ENCODE measurements around the gene TGFBRAP1.

TGFBRAP1 gene, protein sequence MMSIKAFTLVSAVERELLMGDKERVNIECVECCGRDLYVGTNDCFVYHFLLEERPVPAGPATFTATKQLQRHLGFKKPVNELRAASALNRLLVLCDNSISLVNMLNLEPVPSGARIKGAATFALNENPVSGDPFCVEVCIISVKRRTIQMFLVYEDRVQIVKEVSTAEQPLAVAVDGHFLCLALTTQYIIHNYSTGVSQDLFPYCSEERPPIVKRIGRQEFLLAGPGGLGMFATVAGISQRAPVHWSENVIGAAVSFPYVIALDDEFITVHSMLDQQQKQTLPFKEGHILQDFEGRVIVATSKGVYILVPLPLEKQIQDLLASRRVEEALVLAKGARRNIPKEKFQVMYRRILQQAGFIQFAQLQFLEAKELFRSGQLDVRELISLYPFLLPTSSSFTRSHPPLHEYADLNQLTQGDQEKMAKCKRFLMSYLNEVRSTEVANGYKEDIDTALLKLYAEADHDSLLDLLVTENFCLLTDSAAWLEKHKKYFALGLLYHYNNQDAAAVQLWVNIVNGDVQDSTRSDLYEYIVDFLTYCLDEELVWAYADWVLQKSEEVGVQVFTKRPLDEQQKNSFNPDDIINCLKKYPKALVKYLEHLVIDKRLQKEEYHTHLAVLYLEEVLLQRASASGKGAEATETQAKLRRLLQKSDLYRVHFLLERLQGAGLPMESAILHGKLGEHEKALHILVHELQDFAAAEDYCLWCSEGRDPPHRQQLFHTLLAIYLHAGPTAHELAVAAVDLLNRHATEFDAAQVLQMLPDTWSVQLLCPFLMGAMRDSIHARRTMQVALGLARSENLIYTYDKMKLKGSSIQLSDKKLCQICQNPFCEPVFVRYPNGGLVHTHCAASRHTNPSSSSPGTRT

DNA sequence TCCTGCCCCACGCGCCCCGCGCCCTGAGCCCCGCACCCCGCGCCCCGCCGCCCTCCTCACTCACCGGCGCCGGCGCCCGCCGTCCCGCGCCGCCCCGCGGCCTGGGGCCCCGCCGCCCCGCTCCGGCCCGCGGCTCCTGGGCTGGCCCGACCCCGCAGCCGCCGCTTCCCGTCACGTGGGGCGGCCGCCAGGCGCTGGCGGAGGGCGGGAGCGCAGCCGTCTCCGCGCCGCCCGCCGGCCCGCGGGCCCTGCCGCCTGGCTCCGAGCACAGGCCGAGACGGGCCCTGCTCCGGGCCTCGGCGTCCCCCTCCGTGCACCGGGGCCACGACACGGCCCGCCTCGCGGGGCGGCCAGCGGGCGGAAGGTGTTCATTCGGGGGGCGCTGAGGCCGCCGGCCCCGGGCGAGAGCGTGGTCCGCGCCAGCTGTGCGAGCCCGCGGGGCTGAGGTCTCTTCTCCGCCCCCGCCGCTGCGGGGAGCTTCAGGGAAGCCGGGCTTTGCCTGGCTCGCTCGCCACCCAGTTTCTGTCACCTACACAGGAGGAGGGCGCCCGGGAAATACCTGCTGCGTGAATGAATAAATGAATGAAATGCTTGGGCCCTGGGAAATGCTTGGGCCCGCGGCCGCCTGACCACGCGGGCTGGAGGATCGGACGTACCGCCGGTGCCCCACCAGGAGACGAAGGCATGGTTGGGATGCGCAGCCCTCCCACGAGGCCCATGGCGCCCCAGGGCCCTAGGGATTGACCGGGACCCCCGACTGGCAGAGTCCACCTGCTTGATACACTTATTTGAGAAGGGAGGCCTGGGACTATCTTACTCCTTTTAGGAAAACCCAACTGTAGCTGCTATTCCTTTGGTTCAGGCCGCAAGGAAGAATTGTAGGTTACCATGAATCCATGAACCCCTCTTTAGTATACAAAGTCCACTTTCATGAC, at the start of gene TGFBRAP1:
Gene TGFBRAP1 (minus strand): TSS at position 175 of the 935 bp plus-strand sequence. CDS start 21,434 bp downstream, outside the sequence.
- DNase-seq, result peak; percentile 79

DNA sequence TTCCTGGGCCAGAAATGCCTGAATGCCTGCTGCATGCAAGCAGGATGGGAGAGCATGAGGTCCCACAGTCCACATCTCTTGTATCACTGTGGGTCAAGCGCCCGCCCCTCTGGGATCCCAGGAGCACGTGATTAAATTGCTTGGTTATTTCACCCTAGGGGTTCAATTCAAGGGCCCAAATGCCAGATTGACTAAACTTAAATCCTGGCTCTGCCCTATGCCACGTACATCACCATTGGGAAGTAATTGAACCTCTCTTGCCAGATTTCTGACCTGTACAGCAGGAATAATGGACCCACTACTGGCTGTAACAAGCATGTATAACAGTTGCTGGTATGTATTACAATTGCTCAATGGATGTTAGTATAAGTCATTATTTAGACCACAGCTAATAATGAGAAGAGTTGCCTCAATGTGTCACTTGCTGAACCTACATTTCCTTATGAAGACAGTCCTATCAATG, 49.4 kb upstream of the TGFBRAP1 start:
- no peak for DNase-seq

DNA sequence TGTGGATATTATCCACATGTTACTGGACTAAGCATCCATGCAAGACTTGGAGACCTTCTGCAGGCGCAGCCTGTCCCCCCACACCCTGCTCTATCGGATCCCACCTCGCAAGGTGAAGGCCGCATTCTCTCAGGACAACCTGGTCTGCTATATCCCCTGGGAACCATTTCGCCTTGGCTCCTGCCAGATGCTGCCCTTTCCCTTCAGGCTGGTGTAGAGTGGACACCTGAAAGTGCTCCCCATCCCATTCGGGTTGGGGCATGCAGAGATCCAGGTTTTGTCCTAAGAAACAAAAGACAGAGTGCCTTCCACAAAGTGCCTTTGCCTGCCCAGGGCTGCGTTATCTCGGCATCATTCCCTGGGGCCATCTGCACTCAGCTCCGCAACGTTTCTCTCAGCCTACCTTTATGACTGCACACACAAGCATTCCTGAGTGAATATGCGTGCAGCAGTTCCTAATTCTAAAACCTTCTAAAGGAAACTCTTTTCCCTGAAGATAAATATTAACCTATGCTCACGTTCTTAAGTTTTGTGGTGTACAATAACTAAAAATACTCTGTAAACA, 48.8 kb upstream of the TGFBRAP1 start:
- DNase-seq, result no peak

DNA sequence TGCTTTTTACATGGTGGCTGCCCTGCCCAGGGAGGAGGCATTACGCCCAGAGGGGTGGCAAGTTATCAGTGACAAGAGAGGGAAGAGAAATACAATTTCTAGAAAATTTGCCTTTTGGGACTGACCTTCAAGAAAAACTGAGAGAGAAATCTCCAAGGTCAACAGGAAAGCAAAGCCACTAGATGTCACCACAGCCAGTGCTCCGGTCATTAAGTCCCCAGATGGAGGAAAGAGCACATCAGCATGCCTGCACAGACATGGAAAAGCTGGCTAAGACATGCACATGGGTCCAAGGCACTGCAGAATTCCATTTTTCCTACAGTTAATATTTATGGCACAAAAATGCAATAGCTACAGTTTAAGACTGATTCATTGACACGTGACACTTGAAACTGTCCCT, 48.3 kb upstream of the TGFBRAP1 start:
- peak; percentile 17 for DNase-seq

DNA sequence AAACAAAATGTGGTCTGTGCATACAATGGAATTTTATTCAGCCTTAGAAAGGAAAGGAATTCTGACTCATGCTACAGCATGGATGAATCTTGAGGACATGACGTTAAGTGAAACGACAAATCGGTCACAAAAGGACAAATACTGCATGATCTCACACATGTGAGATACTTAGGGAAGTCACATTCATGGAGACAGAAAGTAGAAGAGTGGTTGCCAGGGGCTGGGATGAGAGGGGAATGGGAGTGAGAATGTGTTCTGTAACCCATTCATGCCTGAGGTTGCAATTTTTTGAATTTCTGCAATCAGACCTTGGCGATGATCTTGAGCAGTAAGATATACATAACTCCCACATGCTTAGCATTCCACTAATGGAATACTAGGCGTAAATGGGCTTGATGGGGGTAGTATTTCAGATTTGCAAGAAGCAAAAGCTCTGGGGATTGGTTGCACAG, 47.3 kb upstream of the TGFBRAP1 start:
- DNase-seq, result no peak

DNA sequence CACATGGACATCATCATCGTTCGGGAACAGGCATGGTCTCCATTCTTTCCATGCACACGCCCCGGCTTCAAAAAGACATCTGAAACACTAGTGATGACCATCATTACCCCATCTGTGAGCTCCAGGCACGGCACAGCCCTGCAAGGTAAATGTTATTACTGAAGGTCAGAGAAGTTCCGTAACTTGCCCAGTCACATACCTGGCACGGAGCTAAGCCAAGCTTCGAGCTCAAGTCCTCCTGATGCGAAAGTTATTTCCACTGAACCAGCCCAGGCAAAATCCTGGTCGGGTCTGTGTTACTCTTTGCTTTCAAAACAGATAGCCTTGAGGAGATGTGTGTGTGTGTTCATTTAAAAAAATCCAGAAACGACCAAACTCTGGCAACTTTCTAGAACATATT, 46.5 kb upstream of the TGFBRAP1 start:
- no peak for DNase-seq

DNA sequence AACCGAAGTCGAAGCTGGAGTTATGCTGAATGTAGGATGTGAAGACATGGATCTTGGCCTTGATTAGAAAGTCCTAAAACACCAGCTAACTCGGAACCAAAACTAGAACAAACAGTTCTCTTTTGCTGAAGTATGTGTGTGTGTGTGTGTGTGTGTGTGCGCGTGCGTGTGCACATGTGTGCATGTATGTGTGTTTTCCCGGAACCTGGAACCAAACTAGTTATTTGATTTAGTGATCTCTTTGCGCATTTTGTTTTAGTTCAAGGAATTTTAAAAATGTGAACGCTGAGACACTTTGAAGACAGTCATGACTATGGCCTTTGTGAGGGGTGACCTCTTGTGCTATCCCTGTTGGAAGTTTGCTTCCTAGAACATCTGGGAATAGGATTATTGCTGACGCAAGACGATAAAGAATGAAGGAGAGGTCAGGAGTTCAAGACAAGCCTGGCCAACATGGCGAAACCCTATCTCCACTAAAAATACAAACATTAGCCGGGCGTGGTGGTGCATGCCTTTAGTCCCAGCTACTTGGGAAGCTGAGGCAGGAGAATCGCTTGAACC, 45.5 kb upstream of the TGFBRAP1 start:
- no peak for DNase-seq

DNA sequence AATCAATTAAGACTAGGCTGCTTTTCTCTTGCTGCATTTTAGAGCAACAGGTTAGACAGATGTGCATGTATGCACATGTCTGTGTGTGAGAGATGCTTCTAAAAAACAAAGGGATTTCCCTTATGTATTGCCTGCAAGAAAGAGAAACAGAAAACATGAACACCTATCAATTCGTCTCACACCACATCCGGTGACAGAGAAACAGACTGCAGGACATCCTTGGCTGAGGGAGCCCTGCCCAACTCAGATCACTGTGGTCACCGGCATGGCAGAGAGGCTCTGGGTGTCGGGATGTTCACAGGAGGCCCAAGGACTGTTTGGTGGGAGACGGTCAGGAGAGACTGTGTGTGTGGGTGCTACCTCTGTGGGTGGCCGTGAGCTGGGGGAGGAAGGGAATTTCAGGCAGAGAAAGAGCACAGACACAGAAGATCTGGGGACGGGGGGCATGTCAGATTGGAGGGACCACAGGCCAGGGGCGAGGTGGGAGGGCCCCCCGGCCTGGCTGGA, 44.4 kb upstream of the TGFBRAP1 start:
- DNase-seq, result peak; percentile 14

DNA sequence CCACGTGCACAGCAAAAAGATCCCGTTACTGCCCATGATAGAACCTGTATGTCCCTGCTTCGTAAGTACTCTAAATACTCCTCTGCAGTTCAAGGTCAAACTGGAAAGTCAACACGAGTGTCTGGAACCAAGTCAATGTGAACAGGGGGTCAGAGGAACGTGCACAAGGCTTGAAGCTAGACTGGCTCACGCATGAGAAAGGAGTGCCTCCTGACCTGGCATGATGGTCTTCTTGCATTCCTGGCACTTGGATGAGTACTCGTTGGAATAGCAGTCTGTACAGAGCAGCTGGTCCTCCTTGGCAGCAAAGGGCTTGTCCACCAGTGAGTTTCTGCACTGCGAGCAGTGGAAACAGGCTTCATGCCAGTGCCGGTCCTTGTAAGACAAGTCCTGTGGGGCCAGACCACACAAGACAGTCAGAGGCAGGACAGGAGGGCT, 43.8 kb upstream of the TGFBRAP1 start:
- DNase-seq, result no peak

DNA sequence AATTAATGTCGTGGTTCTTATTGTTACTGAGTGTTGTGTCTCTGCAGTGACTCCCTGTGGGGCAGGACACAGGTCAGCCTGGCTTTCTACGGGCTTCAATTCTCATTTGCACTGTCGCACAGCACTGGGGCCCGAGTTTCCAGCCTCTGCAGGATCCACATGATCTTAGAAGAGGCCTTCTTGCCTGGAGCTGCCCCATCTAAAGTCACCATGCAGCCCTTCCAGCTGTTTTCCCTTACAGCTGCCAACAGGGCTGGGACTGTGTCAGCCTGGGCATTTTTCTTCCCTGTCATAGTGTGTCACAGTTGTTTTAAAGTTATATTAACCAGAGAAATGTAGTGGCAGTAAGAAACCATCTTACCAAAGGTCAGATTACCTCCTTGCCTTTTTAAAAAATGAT, 42.3 kb upstream of the TGFBRAP1 start:
- DNase-seq, result no peak

DNA sequence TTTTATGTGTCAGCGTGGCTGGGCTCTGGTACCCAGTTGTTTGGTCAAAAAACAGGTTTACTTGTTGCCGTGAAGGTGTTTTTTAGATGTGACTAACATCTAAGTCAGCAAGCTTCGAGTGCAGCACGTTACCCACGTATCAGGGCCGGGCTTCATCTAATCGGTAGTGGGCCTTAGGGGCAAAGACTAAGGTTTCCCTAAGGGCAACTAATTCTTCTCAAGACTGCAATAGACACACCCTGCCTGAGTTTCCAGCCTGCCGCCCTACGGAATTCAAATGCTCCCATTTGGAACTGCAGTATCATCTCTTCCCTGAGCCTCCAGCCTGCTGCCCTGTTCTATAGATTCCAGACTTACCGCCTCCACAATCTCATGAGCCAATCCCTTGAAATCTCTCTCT, 41.6 kb upstream of the TGFBRAP1 start:
- DNase-seq, result no peak

DNA sequence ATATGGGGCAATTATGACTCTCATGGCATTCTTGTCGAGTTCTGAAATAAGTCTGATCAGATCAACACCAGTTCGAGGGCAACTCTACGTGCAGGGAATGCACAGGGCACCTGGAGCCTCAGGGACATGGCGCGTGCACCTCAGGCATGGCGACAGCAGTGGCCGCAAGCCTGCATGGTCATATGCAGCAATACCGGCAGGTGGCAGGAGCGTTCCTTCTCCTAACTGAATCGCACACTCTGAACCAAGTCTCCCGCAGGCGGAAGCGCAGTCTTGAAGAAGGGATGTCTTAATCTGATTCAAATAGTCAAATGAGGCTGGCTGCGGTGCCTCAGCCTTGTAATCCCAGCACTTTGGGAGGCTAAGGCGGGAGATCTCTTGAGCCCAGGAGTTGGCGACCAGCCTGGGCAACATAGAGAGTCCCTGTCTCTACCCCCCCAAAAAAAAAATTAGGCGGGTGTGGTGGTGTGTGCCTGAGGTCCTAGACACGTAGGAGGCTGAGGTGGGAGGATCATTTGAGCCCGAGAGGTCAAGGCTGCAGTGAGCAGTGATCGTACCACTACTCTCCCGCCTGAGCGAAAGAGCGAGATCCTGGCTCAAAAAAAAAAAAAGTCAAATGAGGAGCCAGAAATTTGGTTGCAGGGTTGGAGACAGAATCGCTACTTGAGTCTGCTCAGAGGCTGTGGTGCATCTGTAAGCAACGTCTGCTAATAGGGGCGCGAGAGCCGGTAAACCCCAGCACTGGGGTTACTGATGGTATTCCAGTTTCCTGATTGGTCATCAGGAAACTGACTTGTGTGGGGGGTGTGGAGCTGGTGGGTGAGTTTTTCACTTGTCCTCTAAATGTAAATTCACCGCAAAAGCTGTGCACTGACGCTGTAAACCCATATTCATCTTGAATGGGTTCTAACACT, 40.5 kb upstream of the TGFBRAP1 start:
- DNase-seq, result peak; percentile 90

DNA sequence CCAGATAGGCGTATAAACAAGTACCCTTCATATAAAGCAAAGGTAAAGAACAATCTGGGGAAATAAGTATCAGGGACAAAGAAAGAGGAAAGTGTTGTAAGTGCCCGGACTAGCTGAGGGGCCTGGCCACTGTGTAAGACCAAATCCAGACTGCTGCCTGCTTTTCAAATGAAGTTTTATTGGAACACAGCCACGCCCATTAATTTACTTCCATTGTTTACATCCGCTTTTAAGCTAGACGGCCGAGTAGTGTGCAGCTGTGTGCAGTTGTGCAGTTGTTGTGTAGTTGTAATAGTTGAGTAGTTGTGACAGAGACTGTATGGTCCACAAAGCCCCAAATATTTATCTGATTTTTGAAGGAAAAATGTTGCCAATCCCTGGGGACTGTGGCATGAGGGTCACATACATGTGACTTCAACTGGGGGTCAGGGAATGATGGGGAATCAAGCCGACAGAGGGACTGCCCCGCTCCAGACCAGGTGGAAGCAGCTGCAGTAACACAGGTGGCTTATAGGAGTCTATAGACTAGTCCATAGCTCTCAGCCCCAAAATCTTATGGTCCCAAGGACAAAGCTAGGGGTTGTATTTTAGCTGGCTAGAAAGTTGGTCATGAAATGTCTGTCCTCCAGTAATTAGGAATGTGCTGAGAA, 39.3 kb upstream of the TGFBRAP1 start:
- DNase-seq, result no peak

DNA sequence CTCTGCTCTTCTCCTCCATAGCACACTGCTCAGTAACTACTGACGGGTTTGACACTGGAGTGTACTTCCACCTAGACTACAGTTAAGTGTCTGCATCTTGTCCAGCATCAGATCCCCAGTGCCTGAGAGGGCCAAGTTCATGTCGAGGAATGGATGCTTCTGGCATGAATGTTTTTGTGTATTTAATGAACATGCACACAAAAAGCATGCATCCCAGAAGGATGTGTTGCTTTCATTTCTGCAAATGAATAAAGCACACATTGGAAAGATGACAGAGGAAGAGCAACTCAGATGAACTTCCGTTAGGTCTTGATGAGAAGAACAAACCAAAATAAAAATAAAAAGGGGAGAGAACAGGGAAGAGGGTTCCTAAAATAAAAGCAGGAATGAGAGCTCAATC, 35.7 kb upstream of the TGFBRAP1 start:
- DNase-seq, result no peak

DNA sequence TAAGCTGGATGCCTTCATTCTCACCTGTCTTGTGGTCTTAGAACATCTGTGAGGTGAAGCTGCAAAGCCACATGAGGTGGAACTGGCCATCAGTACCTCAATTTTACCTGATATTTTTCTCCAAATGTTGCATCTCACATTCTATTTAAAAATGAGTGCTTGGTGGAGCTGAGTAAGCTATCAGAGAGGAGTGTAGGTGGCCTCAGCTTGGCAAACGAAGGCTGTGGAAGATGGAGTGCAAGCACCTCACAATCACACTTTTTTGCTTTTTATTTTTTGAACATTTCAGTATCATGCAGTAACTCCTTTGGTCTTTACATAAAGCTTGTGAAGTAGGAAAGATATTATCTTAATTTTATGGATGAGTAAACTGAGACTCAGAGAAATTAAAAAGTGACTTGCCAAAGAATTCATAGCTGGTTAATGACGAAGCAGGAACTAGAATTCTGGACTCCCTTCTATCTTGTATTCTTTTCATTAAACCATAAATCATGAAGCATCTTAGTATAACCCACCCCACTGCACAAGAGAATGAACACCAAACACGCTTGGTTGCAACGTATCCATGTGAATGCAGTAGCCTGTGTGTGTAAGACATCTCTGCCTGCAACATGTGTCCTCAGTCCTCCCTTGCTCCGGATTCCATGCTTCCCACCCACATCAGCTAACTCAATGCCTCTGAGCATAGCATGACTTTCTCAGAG, 35.1 kb upstream of the TGFBRAP1 start:
- no peak for DNase-seq

DNA sequence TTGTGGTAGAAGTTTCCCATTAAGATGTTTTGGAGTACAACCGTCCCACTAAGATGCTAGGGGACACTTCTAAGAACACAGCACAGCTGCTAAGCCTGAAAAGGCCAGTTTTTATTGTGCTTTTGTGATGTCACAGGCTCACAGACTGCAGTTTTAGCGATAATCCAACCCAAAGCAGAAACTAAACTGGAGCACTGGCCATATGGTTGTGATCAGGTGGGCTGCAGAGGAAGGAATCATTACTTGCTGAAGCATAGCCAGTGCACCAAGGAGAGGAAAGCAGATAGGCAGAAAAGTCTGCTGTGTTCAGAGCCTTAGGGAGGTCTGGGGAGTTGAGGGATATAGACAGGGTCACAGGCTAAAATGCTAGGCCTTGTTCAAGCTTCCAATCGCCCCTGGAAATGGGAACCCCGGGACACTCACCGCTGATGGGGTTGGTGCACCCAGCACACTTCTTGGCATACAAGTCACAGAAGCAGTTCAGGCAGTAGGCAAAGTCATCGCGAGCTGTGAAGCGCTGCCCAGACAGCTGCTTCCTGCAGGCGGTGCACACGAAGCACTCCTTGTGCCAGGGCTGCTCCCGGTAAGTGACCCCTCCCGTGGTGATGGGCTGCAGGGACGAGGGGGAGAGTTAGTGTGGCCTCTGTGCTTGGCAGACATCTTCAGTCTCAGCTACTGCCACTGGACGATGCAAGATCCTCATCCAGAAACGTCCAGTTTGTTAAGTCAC, 33.5 kb upstream of the TGFBRAP1 start:
- no peak for DNase-seq

DNA sequence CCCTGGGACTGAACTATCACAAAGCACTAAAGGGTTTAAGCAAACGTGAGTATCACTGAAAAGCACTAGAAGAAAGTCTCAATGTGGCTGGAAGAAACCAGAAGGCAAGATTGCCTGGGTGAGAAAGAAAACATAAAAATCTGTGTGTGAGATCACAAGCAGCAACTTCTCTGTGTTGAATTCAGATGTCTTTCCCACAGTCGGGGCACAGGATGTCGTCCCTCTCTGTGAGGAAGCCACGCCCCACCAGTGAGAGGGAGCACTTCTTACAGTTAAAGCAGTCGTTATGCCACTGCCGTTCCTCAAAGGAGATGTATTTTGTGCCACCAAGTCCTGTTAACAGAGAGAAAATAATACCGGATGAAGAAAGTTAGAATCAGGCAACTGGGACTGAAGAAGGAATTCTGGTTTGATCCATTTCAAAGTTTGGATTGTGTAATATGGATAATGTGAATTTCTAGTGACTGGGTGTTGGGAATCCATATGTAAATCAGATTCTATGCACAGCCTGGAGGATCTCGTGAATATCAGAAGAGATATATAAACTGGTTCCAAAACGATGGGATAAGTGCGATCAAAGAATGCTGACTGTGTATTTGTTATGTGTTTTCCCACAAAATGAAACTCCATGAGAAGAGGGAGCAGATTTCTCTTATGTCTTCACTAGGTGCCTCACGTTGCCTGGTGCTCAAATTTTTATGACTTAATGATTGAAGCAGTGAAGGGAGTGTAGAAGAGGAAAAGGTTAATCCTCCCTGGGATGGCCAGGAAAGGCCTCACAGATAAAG, 31.8 kb upstream of the TGFBRAP1 start:
- no peak for DNase-seq

DNA sequence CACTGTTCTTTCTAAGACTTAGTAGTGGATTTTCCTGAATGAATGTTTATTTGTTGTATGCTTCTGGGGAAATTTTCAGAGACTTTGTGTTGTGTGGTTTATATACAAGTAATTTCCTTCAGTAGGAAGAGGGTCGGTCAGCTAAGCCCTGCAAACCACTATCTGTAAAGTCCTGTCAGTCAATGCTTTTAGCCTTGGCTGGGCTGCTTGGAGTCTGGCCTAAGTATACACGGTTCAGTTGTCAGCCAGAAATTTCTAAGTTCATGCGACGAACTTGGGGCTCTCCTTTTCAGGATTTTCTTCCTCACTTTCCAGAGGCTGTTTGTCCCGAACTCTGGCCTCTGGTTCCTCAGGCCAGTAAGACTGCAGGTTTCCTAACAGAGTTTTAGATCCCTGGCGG, 29.1 kb upstream of the TGFBRAP1 start:
- DNase-seq, result no peak

Data from RPMI8226 (cell line).